Measurements from ENCODE around the gene SIRT4.

Gene SIRT4

GRCh38 chr12:120264086-120264903 lies 37.8 kb upstream of the SIRT4 start:
- H3K4me3 ChIP-seq (ENCODE audit: low read length), result peak overlapping the region; percentile 88
- no CpG with 5 or more reads among the region's 15 CpGs for WGBS (ENCODE audit: extremely low coverage, insufficient coverage, low lambda C conversion rate)
- peak overlapping the region; percentile 96 for H3K9ac ChIP-seq (ENCODE audit: low read length)
- no peak overlapping the region for H4K5ac ChIP-seq (ENCODE audit: low read length)
- no peak for DNase-seq
- no peak overlapping the region for H2BK120ac ChIP-seq (ENCODE audit: low read depth, low read length)
- H2BK5ac ChIP-seq (ENCODE audit: low read length), result peak overlapping the region; percentile 23
- H2AK5ac ChIP-seq (ENCODE audit: low read length), result no peak overlapping the region
- no peak overlapping the region for H4K8ac ChIP-seq (ENCODE audit: low read depth, low read length)
- peak overlapping the region; percentile 32 for H3K4me2 ChIP-seq (ENCODE audit: low read length)
- no peaks in the 10 kb centered on the region for H3K27me3 ChIP-seq (ENCODE audit: insufficient read depth, low read length, poor library complexity)
- peaks cover 9% of the 10 kb centered on the region for H3K79me1 ChIP-seq (ENCODE audit: low read length)
- H3K36me3 ChIP-seq (ENCODE audit: control insufficient read depth, insufficient read depth, low read length), result no peaks in the 10 kb centered on the region
- H3K4ac ChIP-seq (ENCODE audit: low read depth, low read length), result peak overlapping the region; percentile 40
- peak overlapping the region; percentile 94 for H3K23ac ChIP-seq (ENCODE audit: low read length)
- H3K18ac ChIP-seq (ENCODE audit: low read length), result peak overlapping the region; percentile 99
- H3K56ac ChIP-seq (ENCODE audit: low read length), result peak overlapping the region; percentile 99
- H3K27ac ChIP-seq (ENCODE audit: low read depth, low read length), result no peak overlapping the region
- H3K4me1 ChIP-seq (ENCODE audit: control insufficient read depth, low read depth, low read length), result peaks cover 29% of the 10 kb centered on the region
- H3K79me2 ChIP-seq (ENCODE audit: control insufficient read depth, insufficient read depth, low read length), result peaks cover 62% of the 10 kb centered on the region
- no peak overlapping the region for H2BK15ac ChIP-seq (replicated peaks; ENCODE audit: low read depth)

GRCh38 chr12:120264904-120265472 lies 37.1 kb upstream of the SIRT4 start:
- H3K27ac ChIP-seq (ENCODE audit: low read depth, low read length), result peak overlapping the region; percentile 74
- H3K9ac ChIP-seq (ENCODE audit: low read length), result peak overlapping the region; percentile 96
- no CpG with 5 or more reads among the region's 29 CpGs for WGBS (ENCODE audit: extremely low coverage, insufficient coverage, low lambda C conversion rate)

GRCh38 chr12:120265473-120266179 lies 36.5 kb upstream of the SIRT4 start, which contains the start of gene PXN:
Gene PXN, minus strand, starts transcription at chr12:120265730. Its CDS starts 101 bp downstream, at chr12:120265629.
- Histone ChIP-seq H3K18ac (ENCODE audit: low read length) (peak within 1 kb of the TSS; percentile 99), H3K79me1 (ENCODE audit: low read length) (peaks cover 9% of the 10 kb centered on the region), H4K8ac (ENCODE audit: low read depth, low read length) (peak within 1 kb of the TSS; percentile 82), H3K23ac (ENCODE audit: low read length) (peak within 1 kb of the TSS; percentile 94), H3K56ac (ENCODE audit: low read length) (peak within 1 kb of the TSS; percentile 99), H2BK15ac (replicated peaks; ENCODE audit: low read depth) (no peak within 1 kb of the TSS), H3K9ac (ENCODE audit: low read length) (peak within 1 kb of the TSS; percentile 96), H3K27ac (ENCODE audit: low read depth, low read length) (peak within 1 kb of the TSS; percentile 74), H3K4ac (ENCODE audit: low read depth, low read length) (peak within 1 kb of the TSS; percentile 87), H3K36me3 (ENCODE audit: control insufficient read depth, insufficient read depth, low read length) (no peaks in the 10 kb centered on the region), H3K79me2 (ENCODE audit: control insufficient read depth, insufficient read depth, low read length) (peaks cover 49% of the 10 kb centered on the region), H3K4me2 (ENCODE audit: low read length) (peak within 1 kb of the TSS; percentile 32), H4K5ac (ENCODE audit: low read length) (no peak within 1 kb of the TSS), H2AK5ac (ENCODE audit: low read length) (peak within 1 kb of the TSS; percentile 68), H2BK5ac (ENCODE audit: low read length) (peak within 1 kb of the TSS; percentile 91), H3K27me3 (ENCODE audit: insufficient read depth, low read length, poor library complexity) (no peaks in the 10 kb centered on the region), H2BK120ac (ENCODE audit: low read depth, low read length) (peak within 1 kb of the TSS; percentile 5), H3K4me3 (ENCODE audit: low read length) (peak within 1 kb of the TSS; percentile 88), H3K4me1 (ENCODE audit: control insufficient read depth, low read depth, low read length) (peaks cover 29% of the 10 kb centered on the region)
- DNase-seq, result peak; percentile 82
- WGBS (ENCODE audit: extremely low coverage, insufficient coverage, low lambda C conversion rate), result no CpG with 5 or more reads among the region's 81 CpGs

More at GRCh38 chr12:120264904-120265472, 37.1 kb upstream of the SIRT4 start:
- Histone ChIP-seq H2BK5ac (ENCODE audit: low read length) (peak overlapping the region; percentile 91), H3K4me3 (ENCODE audit: low read length) (peak overlapping the region; percentile 88), H3K4me1 (ENCODE audit: control insufficient read depth, low read depth, low read length) (peaks cover 29% of the 10 kb centered on the region), H3K4me2 (ENCODE audit: low read length) (peak overlapping the region; percentile 32), H3K79me1 (ENCODE audit: low read length) (peaks cover 9% of the 10 kb centered on the region), H3K56ac (ENCODE audit: low read length) (peak overlapping the region; percentile 99), H4K5ac (ENCODE audit: low read length) (no peak overlapping the region), H3K79me2 (ENCODE audit: control insufficient read depth, insufficient read depth, low read length) (peaks cover 55% of the 10 kb centered on the region), H3K27me3 (ENCODE audit: insufficient read depth, low read length, poor library complexity) (no peaks in the 10 kb centered on the region), H3K4ac (ENCODE audit: low read depth, low read length) (peak overlapping the region; percentile 87), H2AK5ac (ENCODE audit: low read length) (no peak overlapping the region), H3K23ac (ENCODE audit: low read length) (peak overlapping the region; percentile 94), H2BK15ac (replicated peaks; ENCODE audit: low read depth) (no peak overlapping the region), H3K18ac (ENCODE audit: low read length) (peak overlapping the region; percentile 99), H4K8ac (ENCODE audit: low read depth, low read length) (peak overlapping the region; percentile 82), H2BK120ac (ENCODE audit: low read depth, low read length) (peak overlapping the region; percentile 5), H3K36me3 (ENCODE audit: control insufficient read depth, insufficient read depth, low read length) (no peaks in the 10 kb centered on the region)
- DNase-seq, result no peak

GRCh38 chr12:120266180-120266870 lies 35.8 kb upstream of the SIRT4 start:
- DNase-seq, result no peak
- Histone ChIP-seq H3K4me1 (ENCODE audit: control insufficient read depth, low read depth, low read length) (peaks cover 29% of the 10 kb centered on the region), H3K27me3 (ENCODE audit: insufficient read depth, low read length, poor library complexity) (no peaks in the 10 kb centered on the region), H3K23ac (ENCODE audit: low read length) (no peak overlapping the region), H2BK120ac (ENCODE audit: low read depth, low read length) (no peak overlapping the region), H3K4me2 (ENCODE audit: low read length) (no peak overlapping the region), H3K4me3 (ENCODE audit: low read length) (no peak overlapping the region), H2BK15ac (replicated peaks; ENCODE audit: low read depth) (no peak overlapping the region), H4K5ac (ENCODE audit: low read length) (no peak overlapping the region), H3K27ac (ENCODE audit: low read depth, low read length) (no peak overlapping the region), H2AK5ac (ENCODE audit: low read length) (peak overlapping the region; percentile 68), H3K18ac (ENCODE audit: low read length) (no peak overlapping the region), H3K56ac (ENCODE audit: low read length) (peak overlapping the region; percentile 81), H3K79me2 (ENCODE audit: control insufficient read depth, insufficient read depth, low read length) (peaks cover 42% of the 10 kb centered on the region), H3K9ac (ENCODE audit: low read length) (peak overlapping the region; percentile 49), H3K36me3 (ENCODE audit: control insufficient read depth, insufficient read depth, low read length) (no peaks in the 10 kb centered on the region), H4K8ac (ENCODE audit: low read depth, low read length) (no peak overlapping the region), H3K4ac (ENCODE audit: low read depth, low read length) (peak overlapping the region; percentile 63), H2BK5ac (ENCODE audit: low read length) (no peak overlapping the region), H3K79me1 (ENCODE audit: low read length) (peaks cover 9% of the 10 kb centered on the region)
- WGBS (ENCODE audit: extremely low coverage, insufficient coverage, low lambda C conversion rate), result no CpG with 5 or more reads among the region's 8 CpGs

- H4K5ac ChIP-seq (ENCODE audit: low read length), result no peak overlapping the region
- no peak overlapping the region for H2BK5ac ChIP-seq (ENCODE audit: low read length)
- H3K23ac ChIP-seq (ENCODE audit: low read length), result no peak overlapping the region
- peaks cover 27% of the 10 kb centered on the region for H3K79me2 ChIP-seq (ENCODE audit: control insufficient read depth, insufficient read depth, low read length)
- no peak overlapping the region for H3K4ac ChIP-seq (ENCODE audit: low read depth, low read length)
- H3K79me1 ChIP-seq (ENCODE audit: low read length), result peaks cover 3% of the 10 kb centered on the region
- H2AK5ac ChIP-seq (ENCODE audit: low read length), result no peak overlapping the region
- peak overlapping the region; percentile 8 for H3K56ac ChIP-seq (ENCODE audit: low read length)
- DNase-seq, result no peak
- H2BK120ac ChIP-seq (ENCODE audit: low read depth, low read length), result no peak overlapping the region
- H2BK15ac ChIP-seq (replicated peaks; ENCODE audit: low read depth), result no peak overlapping the region
- H3K27me3 ChIP-seq (ENCODE audit: insufficient read depth, low read length, poor library complexity), result no peaks in the 10 kb centered on the region
- no peak overlapping the region for H3K18ac ChIP-seq (ENCODE audit: low read length)
- no peak overlapping the region for H4K8ac ChIP-seq (ENCODE audit: low read depth, low read length)
- no peak overlapping the region for H3K27ac ChIP-seq (ENCODE audit: low read depth, low read length)
- H3K9ac ChIP-seq (ENCODE audit: low read length), result no peak overlapping the region
- no peak overlapping the region for H3K4me3 ChIP-seq (ENCODE audit: low read length)
- H3K36me3 ChIP-seq (ENCODE audit: control insufficient read depth, insufficient read depth, low read length), result no peaks in the 10 kb centered on the region
- H3K4me1 ChIP-seq (ENCODE audit: control insufficient read depth, low read depth, low read length), result peaks cover 15% of the 10 kb centered on the region
- no CpG with 5 or more reads among the region's 4 CpGs for WGBS (ENCODE audit: extremely low coverage, insufficient coverage, low lambda C conversion rate)
- H3K4me2 ChIP-seq (ENCODE audit: low read length), result no peak overlapping the region
Measured at GRCh38 chr12:120267736-120268135, 34.4 kb upstream of the SIRT4 start.
